Type B pancreatic cell (in vitro differentiated cells): Measurements from ENCODE around the gene ATP9A. TPM values are rescaled to one million over a fixed set of nuclear protein-coding genes. Genes with fewer than 3 reads are reported as not detected.

Experiments used
- DNase-seq: peaks from one replicate; pipeline ENCODE4 v3.0.0; 2021; ENCODE audit warnings: mixed read lengths; ENCODE audit not compliant: unreplicated experiment; ENCODE audit errors: extremely low spot score
- H3K27ac Mint-ChIP-seq: 2 replicates; pipeline ENCODE4 v1.8.0; 2021; ENCODE audit warnings: mild to moderate bottlenecking, mixed read lengths
- H3K27me3 Mint-ChIP-seq: 2 replicates; pipeline ENCODE4 v1.8.0; 2021; ENCODE audit warnings: mixed read lengths
- H3K36me3 Mint-ChIP-seq: 2 replicates; pipeline ENCODE4 v1.8.0; 2021; ENCODE audit warnings: mixed read lengths
- H3K4me1 Mint-ChIP-seq: one replicate; pipeline ENCODE4 v1.8.0; 2021; ENCODE audit warnings: mixed read lengths; ENCODE audit not compliant: unreplicated experiment
- H3K4me3 Mint-ChIP-seq: 2 replicates; pipeline ENCODE4 v1.8.0; 2021; ENCODE audit warnings: mild to moderate bottlenecking, mixed read lengths
- H3K9me3 Mint-ChIP-seq: 2 replicates; pipeline ENCODE4 v1.8.0; 2021; ENCODE audit warnings: mixed read lengths
- CTCF ChIP-seq: fragments of 200-600 bp; sonication (generic); conservative IDR thresholded peaks from 2 replicates; pipeline ENCODE4 v1.5.0; 2021; ENCODE audit warnings: antibody characterized with exemption, mild to moderate bottlenecking
- total RNA-seq: library from RNA; stranded (reverse); gene quantifications from 2 replicates; pipeline ENCODE4 v1.2.1, GENCODE V29; 2021; ENCODE audit warnings: low replicate concordance

The ATP9A gene
- total RNA-seq, 1 donor from 2014 or later: 55.8 TPM

GRCh38 chr20:51802170-51802751, 34.1 kb upstream of the ATP9A start, which contains the start of gene SALL4:
Gene SALL4, minus strand, starts transcription at chr20:51802521. Its CDS starts 113 bp downstream, at chr20:51802408.
- Mint-ChIP-seq H3K9me3 (no peaks in the 10 kb centered on the region), H3K4me3 (peak within 1 kb of the TSS; percentile 97), H3K27me3 (peaks cover 5% of the 10 kb centered on the region), H3K36me3 (no peaks in the 10 kb centered on the region), H3K27ac (peak within 1 kb of the TSS; percentile 82), H3K4me1 (peaks cover 39% of the 10 kb centered on the region)
- peak; percentile 75 for DNase-seq
- no peak for TF ChIP-seq CTCF

GRCh38 chr20:51801823-51802123, 33.6 kb upstream of the ATP9A start:
- no peaks in the 10 kb centered on the region for H3K9me3 Mint-ChIP-seq
- peak overlapping the region; percentile 97 for H3K4me3 Mint-ChIP-seq
- H3K27ac Mint-ChIP-seq: peak overlapping the region; percentile 74
- peaks cover 5% of the 10 kb centered on the region for H3K27me3 Mint-ChIP-seq
- no peak for DNase-seq
- no peak for TF ChIP-seq CTCF
- no peaks in the 10 kb centered on the region for H3K36me3 Mint-ChIP-seq
- H3K4me1 Mint-ChIP-seq: peaks cover 43% of the 10 kb centered on the region

GRCh38 chr20:51801122-51801822, 33.1 kb upstream of the ATP9A start:
- no peaks in the 10 kb centered on the region for H3K36me3 Mint-ChIP-seq
- H3K9me3 Mint-ChIP-seq: no peaks in the 10 kb centered on the region
- DNase-seq: no peak
- peak overlapping the region; percentile 97 for H3K4me3 Mint-ChIP-seq
- peaks cover 48% of the 10 kb centered on the region for H3K4me1 Mint-ChIP-seq
- TF ChIP-seq CTCF: peak; percentile 42
- H3K27me3 Mint-ChIP-seq: peaks cover 5% of the 10 kb centered on the region
- H3K27ac Mint-ChIP-seq: peak overlapping the region; percentile 82

GRCh38 chr20:51800872-51801121, 32.6 kb upstream of the ATP9A start:
- peak overlapping the region; percentile 82 for H3K27ac Mint-ChIP-seq
- H3K36me3 Mint-ChIP-seq: no peaks in the 10 kb centered on the region
- peaks cover 51% of the 10 kb centered on the region for H3K4me1 Mint-ChIP-seq
- H3K9me3 Mint-ChIP-seq: no peaks in the 10 kb centered on the region
- peak overlapping the region; percentile 97 for H3K4me3 Mint-ChIP-seq
- H3K27me3 Mint-ChIP-seq: peaks cover 5% of the 10 kb centered on the region
- no peak for DNase-seq
- TF ChIP-seq CTCF: no peak

- Mint-ChIP-seq H3K4me1 (peaks cover 51% of the 10 kb centered on the region), H3K27me3 (peaks cover 5% of the 10 kb centered on the region), H3K4me3 (peak overlapping the region; percentile 97), H3K9me3 (no peaks in the 10 kb centered on the region), H3K27ac (peak overlapping the region; percentile 82), H3K36me3 (no peaks in the 10 kb centered on the region)
- TF ChIP-seq CTCF: peak; percentile 100
- peak; percentile 95 for DNase-seq
These were observed 32.1 kb upstream of the ATP9A start for GRCh38 chr20:51800060-51800871.
